ENCODE data around the gene THAP6. TPM values are rescaled to one million over a fixed set of nuclear protein-coding genes. Genes with fewer than 3 reads are reported as not detected.

The THAP6 gene
- total and polyA plus RNA-seq, 2 experiments from 2014 or later, result 11.8 to 20.1 TPM

DNA sequence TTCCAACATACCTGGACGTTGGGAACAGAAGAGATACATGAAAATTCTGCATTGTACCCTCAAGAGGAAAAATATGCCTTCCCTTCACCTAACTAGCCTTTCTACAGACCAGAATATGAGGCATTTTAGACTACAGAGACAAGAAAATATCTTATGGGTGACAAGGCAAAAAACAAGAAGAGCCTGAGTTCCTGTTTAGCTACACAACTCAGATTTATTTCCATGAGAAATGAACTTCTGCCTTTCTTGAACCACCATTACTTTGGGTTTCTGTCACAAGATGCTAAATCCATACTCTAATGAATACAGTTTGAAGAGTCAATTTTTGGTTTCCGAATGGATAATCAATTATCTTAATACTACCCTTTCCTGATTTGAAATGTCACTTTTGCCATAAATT lies 18.8 kb upstream of the THAP6 start:
- TF ChIP-seq EZH2phosphoT487 (IDR thresholded peaks at IDR 0.05; ENCODE audit: low read depth, severe bottlenecking, unreplicated experiment) (no peak), EZH2 (IDR thresholded peaks at IDR 0.05; ENCODE audit: borderline replicate concordance) (no peak)
- TF ChIP-seq, protein P1, sequence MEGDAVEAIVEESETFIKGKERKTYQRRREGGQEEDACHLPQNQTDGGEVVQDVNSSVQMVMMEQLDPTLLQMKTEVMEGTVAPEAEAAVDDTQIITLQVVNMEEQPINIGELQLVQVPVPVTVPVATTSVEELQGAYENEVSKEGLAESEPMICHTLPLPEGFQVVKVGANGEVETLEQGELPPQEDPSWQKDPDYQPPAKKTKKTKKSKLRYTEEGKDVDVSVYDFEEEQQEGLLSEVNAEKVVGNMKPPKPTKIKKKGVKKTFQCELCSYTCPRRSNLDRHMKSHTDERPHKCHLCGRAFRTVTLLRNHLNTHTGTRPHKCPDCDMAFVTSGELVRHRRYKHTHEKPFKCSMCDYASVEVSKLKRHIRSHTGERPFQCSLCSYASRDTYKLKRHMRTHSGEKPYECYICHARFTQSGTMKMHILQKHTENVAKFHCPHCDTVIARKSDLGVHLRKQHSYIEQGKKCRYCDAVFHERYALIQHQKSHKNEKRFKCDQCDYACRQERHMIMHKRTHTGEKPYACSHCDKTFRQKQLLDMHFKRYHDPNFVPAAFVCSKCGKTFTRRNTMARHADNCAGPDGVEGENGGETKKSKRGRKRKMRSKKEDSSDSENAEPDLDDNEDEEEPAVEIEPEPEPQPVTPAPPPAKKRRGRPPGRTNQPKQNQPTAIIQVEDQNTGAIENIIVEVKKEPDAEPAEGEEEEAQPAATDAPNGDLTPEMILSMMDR (IDR thresholded peaks at IDR 0.05; ENCODE audit: poor library complexity), result no peak
- H4K20me1 ChIP-seq (ENCODE audit: insufficient read depth, poor library complexity, severe bottlenecking), result no peaks in the 10 kb centered on the region
- no peak overlapping the region for H3K27ac ChIP-seq
- no peaks in the 10 kb centered on the region for H3K9me3 ChIP-seq (ENCODE audit: low read depth)
- WGBS (ENCODE audit: low lambda C conversion rate, missing lambda C conversion rate), result 94% methylated on average over 2 of the region's 2 CpGs
- no peak for DNase-seq (ENCODE audit: low spot score)
- H3K9me2 ChIP-seq (replicated peaks; ENCODE audit: insufficient read depth), result no peaks in the 10 kb centered on the region
- no peaks in the 10 kb centered on the region for H3K27me3 ChIP-seq
- no peaks in the 10 kb centered on the region for H3K4me1 ChIP-seq (ENCODE audit: insufficient read depth)
- H2AFZ ChIP-seq, result no peak overlapping the region
- H3K36me3 ChIP-seq (replicated peaks; ENCODE audit: insufficient read depth, low read depth), result no peaks in the 10 kb centered on the region
- H3K4me3 ChIP-seq, result no peak overlapping the region
- peaks cover 51% of the 10 kb centered on the region for H3K79me2 ChIP-seq
- no peak overlapping the region for H3K4me2 ChIP-seq

DNA sequence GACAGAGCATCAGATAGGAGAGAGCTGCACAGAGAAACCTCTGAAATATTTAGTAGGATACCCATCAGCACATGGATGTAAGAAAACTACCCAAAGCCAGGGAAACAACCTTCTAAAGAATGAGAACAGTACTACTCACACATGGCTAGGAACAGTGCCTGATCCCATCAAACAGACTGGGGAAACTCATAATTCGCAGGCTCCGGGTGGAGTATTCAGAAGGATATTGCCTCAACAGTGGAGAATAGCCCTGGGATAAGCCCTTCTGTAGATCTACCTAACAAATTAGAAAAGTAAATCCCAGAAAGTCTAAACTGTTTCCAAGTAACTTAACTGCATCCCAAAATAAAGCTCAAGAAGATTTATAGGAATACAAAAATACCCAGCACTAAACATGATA lies 17.9 kb upstream of the THAP6 start:
- no peaks in the 10 kb centered on the region for H3K36me3 ChIP-seq (replicated peaks; ENCODE audit: insufficient read depth, low read depth)
- H3K79me2 ChIP-seq, result peaks cover 60% of the 10 kb centered on the region
- no peak overlapping the region for H3K27ac ChIP-seq
- no peak overlapping the region for H2AFZ ChIP-seq
- H3K9me3 ChIP-seq (ENCODE audit: low read depth), result no peaks in the 10 kb centered on the region
- 89% methylated on average over 2 of the region's 2 CpGs for WGBS (ENCODE audit: low lambda C conversion rate, missing lambda C conversion rate)
- TF ChIP-seq EZH2phosphoT487 (IDR thresholded peaks at IDR 0.05; ENCODE audit: low read depth, severe bottlenecking, unreplicated experiment) (no peak), EZH2 (IDR thresholded peaks at IDR 0.05; ENCODE audit: borderline replicate concordance) (no peak)
- TF ChIP-seq, protein P1 (IDR thresholded peaks at IDR 0.05; ENCODE audit: poor library complexity), result no peak
- H3K4me3 ChIP-seq, result no peak overlapping the region
- H3K27me3 ChIP-seq, result no peaks in the 10 kb centered on the region
- H4K20me1 ChIP-seq (ENCODE audit: insufficient read depth, poor library complexity, severe bottlenecking), result no peaks in the 10 kb centered on the region
- H3K9me2 ChIP-seq (replicated peaks; ENCODE audit: insufficient read depth), result no peaks in the 10 kb centered on the region
- H3K4me1 ChIP-seq (ENCODE audit: insufficient read depth), result no peaks in the 10 kb centered on the region
- H3K4me2 ChIP-seq, result no peak overlapping the region
- no peak for DNase-seq (ENCODE audit: low spot score)

DNA sequence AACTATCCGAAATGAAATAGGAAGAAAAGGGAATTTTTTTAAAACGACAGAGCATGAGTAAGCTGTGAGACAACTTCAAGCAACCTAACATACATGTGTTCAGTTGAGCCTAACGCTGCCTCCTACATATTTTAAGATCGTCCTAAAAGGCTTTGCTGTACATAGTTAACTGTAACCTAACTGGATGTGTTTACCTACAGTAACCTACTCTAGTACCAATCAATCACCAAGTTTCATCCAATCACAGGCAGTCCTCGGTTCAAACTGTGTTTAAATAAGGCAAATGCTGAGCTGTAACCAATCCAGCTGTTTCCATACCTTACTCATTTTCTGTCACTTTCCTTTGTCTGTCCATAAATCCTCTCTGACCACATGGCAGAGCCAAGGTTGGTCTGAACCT lies 17.1 kb upstream of the THAP6 start:
- no peaks in the 10 kb centered on the region for H3K9me2 ChIP-seq (replicated peaks; ENCODE audit: insufficient read depth)
- WGBS (ENCODE audit: low lambda C conversion rate, missing lambda C conversion rate), result 85% methylated on average over 5 of the region's 5 CpGs
- no peak overlapping the region for H3K4me2 ChIP-seq
- H3K27me3 ChIP-seq, result no peaks in the 10 kb centered on the region
- H4K20me1 ChIP-seq (ENCODE audit: insufficient read depth, poor library complexity, severe bottlenecking), result no peaks in the 10 kb centered on the region
- H2AFZ ChIP-seq, result no peak overlapping the region
- no peak overlapping the region for H3K4me3 ChIP-seq
- no peak for DNase-seq (ENCODE audit: low spot score)
- H3K4me1 ChIP-seq (ENCODE audit: insufficient read depth), result no peaks in the 10 kb centered on the region
- no peak for TF ChIP-seq EZH2phosphoT487 (IDR thresholded peaks at IDR 0.05; ENCODE audit: low read depth, severe bottlenecking, unreplicated experiment)
- TF ChIP-seq EZH2 (IDR thresholded peaks at IDR 0.05; ENCODE audit: borderline replicate concordance), result no peak
- TF ChIP-seq, protein P1 (IDR thresholded peaks at IDR 0.05; ENCODE audit: poor library complexity), result no peak
- no peaks in the 10 kb centered on the region for H3K9me3 ChIP-seq (ENCODE audit: low read depth)
- H3K36me3 ChIP-seq (replicated peaks; ENCODE audit: insufficient read depth, low read depth), result no peaks in the 10 kb centered on the region
- H3K27ac ChIP-seq, result no peak overlapping the region
- H3K79me2 ChIP-seq, result peaks cover 67% of the 10 kb centered on the region

DNA sequence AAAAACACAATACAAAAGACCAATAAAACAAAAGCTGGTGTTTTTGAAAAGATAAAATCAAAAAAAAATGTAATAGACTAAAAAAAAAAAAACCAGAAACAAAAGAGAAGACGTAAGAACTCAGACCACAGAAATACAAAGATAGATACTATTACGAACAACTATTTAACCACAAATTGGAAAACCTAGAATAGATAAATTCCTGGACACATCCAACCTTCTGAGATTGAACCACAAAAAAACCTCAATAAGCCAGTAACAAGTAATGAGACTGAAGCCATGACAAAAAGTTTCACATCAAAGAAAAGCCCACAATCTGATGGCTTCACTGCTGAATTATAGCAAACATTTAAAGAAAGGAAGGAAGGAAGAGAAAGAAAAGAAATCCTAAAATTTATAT lies 16.2 kb upstream of the THAP6 start:
- Histone ChIP-seq H3K9me3 (ENCODE audit: low read depth) (no peaks in the 10 kb centered on the region), H4K20me1 (ENCODE audit: insufficient read depth, poor library complexity, severe bottlenecking) (peaks cover 2% of the 10 kb centered on the region), H3K36me3 (replicated peaks; ENCODE audit: insufficient read depth, low read depth) (no peaks in the 10 kb centered on the region), H3K4me2 (no peak overlapping the region), H3K79me2 (peaks cover 76% of the 10 kb centered on the region), H3K4me3 (no peak overlapping the region), H3K4me1 (ENCODE audit: insufficient read depth) (no peaks in the 10 kb centered on the region), H3K9me2 (replicated peaks; ENCODE audit: insufficient read depth) (no peaks in the 10 kb centered on the region), H3K27ac (no peak overlapping the region), H3K27me3 (no peaks in the 10 kb centered on the region), H2AFZ (no peak overlapping the region)
- no peak for DNase-seq (ENCODE audit: low spot score)
- WGBS (ENCODE audit: low lambda C conversion rate, missing lambda C conversion rate), result 100% methylated on average over 2 of the region's 2 CpGs
- no peak for TF ChIP-seq EZH2phosphoT487 (IDR thresholded peaks at IDR 0.05; ENCODE audit: low read depth, severe bottlenecking, unreplicated experiment)
- TF ChIP-seq, protein P1 (IDR thresholded peaks at IDR 0.05; ENCODE audit: poor library complexity), result no peak
- TF ChIP-seq EZH2 (IDR thresholded peaks at IDR 0.05; ENCODE audit: borderline replicate concordance), result no peak

All from hepatocyte (in vitro differentiated cells).